ENCODE results near the gene UBE3A. TPM values are rescaled to one million over a fixed set of nuclear protein-coding genes. Genes with fewer than 3 reads are reported as not detected.

UBE3A gene
- total and polyA plus RNA-seq, 9 of the 15 experiments (the other 6 are each of a cell fraction or from before 2014, with no cell fraction given) = 29.3 to 103 (median 60.2) TPM

DNA sequence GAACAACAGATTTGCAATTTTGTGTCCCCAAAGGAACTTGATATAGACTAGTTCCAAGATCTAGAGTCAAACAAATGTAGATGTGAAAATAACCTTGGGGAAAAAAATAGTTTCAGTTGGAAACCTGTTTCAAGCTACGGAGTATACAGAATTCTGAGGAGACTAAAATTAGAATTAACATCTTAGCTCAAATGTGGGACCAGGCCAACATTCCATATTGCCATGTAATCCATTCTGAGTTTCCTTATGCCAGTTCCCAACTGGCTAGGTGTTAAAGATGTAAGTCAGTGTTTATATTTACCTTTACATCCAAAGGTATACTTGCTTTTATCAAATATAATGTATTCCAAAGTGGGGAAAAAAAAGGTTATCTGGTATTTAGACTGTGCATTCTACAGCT, 76.3 kb downstream of the UBE3A start (continued):
- TF ChIP-seq, protein P1, sequence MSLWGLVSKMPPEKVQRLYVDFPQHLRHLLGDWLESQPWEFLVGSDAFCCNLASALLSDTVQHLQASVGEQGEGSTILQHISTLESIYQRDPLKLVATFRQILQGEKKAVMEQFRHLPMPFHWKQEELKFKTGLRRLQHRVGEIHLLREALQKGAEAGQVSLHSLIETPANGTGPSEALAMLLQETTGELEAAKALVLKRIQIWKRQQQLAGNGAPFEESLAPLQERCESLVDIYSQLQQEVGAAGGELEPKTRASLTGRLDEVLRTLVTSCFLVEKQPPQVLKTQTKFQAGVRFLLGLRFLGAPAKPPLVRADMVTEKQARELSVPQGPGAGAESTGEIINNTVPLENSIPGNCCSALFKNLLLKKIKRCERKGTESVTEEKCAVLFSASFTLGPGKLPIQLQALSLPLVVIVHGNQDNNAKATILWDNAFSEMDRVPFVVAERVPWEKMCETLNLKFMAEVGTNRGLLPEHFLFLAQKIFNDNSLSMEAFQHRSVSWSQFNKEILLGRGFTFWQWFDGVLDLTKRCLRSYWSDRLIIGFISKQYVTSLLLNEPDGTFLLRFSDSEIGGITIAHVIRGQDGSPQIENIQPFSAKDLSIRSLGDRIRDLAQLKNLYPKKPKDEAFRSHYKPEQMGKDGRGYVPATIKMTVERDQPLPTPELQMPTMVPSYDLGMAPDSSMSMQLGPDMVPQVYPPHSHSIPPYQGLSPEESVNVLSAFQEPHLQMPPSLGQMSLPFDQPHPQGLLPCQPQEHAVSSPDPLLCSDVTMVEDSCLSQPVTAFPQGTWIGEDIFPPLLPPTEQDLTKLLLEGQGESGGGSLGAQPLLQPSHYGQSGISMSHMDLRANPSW (CRISPR knock-in tag; IDR thresholded peaks at IDR 0.05) = no peak

DNA sequence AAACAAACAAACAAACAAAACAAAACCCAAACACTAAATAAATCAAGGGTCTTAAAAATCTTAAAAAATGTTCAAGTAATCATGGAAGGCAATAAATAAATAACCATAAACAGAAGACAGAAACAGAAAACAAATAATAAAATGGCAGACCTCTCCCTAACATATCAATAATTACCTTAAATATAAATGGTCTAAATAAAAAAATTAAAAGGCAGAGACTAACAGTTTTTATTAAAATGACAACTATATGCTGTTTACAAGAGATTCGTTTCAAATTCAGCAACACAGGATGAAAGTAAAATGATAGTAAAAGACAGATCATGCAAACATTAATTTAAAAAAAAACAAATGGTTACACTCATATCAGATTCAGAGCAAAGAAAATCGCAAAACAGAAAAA, 91.1 kb downstream of the UBE3A start:
- Histone ChIP-seq H3K36me3 (ENCODE audit: control insufficient read depth, insufficient read depth, low read length) (peaks cover 25% of the 10 kb centered on the region; the same call in 1 of the 3 replicates), H3K27me3 (ENCODE audit: control insufficient read depth in 2 of 2, insufficient read depth in 2 of 2, low read length in 2 of 2) (no peaks in the 10 kb centered on the region), H3K79me2 (ENCODE audit: control insufficient read depth, insufficient read depth, low read length) (peaks cover 8% of the 10 kb centered on the region), H3K9me3 (replicated peaks; ENCODE audit: control insufficient read depth, insufficient read depth, low read depth, low read length) (no peaks in the 10 kb centered on the region), H3K9ac (ENCODE audit: insufficient read depth in 1 of 2, low read depth in 2 of 2, low read length in 2 of 2) (no peak overlapping the region), H2AFZ (ENCODE audit: low read depth, low read length) (no peak overlapping the region), H3K9me1 (ENCODE audit: control insufficient read depth, insufficient read depth, low read length) (no peaks in the 10 kb centered on the region), H3K27ac (ENCODE audit: extremely low read depth, low read depth, low read length) (no peak overlapping the region), H3K4me2 (ENCODE audit: insufficient read depth, low read length) (no peak overlapping the region), H3K4me3 (no peak overlapping the region), H3K4me1 (replicated peaks in 1 of 2; ENCODE audit: control insufficient read depth in 2 of 2, insufficient read depth in 2 of 2, low read length in 2 of 2) (no peaks in the 10 kb centered on the region), H4K20me1 (replicated peaks; ENCODE audit: control insufficient read depth, insufficient read depth, low read length) (no peaks in the 10 kb centered on the region)
- 100% methylated on average over 2 of the region's 2 CpGs for WGBS (ENCODE audit: insufficient coverage, low coverage, missing lambda C conversion rate)
- ChIA-PET CTCF (ENCODE audit: low intra/inter-chr PET ratio) (no interaction called here), POLR2A (no interaction called here)
- no peak for TF ChIP-seq FOSL1 (tag; conservative IDR thresholded peaks at IDR 0.05)
- TF ChIP-seq HMG20A (CRISPR knock-in tag; conservative IDR thresholded peaks at IDR 0.05) = no peak
- 0 out of 2 replicates have a peak, but pooled peaks have one; percentile 62 for TF ChIP-seq ZNF354B (CRISPR knock-in tag; IDR thresholded peaks at IDR 0.05)
- no peak for TF ChIP-seq GABPB1 (CRISPR knock-in tag; IDR thresholded peaks at IDR 0.05)
- TF ChIP-seq ZNF507 (tag; conservative IDR thresholded peaks at IDR 0.05) = peak; percentile 97
- TF ChIP-seq NFE2L1 (tag; IDR thresholded peaks at IDR 0.05; ENCODE audit: borderline replicate concordance, low read depth) = no peak
- no peak for FAIRE-seq
- in situ Hi-C loops (cut with MboI) = no loop called here
- DNase-seq (ENCODE audit: extremely low read depth in 1 of 4, low spot score in 3 of 4) = no peak
- ATAC-seq = no peak
- no TSS peak for BruUV-seq (replicated peaks)
- intact Hi-C loops (cut with micrococcal nuclease) = loop anchor here (5.0 kb wide), 1 partner anchor 90 kb away; the partner anchor contains the start of gene UBE3A
